A549 (cell line): Measurements from ENCODE around the gene XDH. TPM values are rescaled to one million over a fixed set of nuclear protein-coding genes. Genes with fewer than 3 reads are reported as not detected.

Experiments
- ATAC-seq, 2 experiments: fragments of 200-7000 bp in 1 of 2; fragments of >200 bp in 1 of 2; cut with Nextera tagmentation in 1 of 2; cut with Tn5 transposase in 1 of 2; 3 replicates each; pipeline versions ENCODE4 v1.8.0 to v1.9.1; 2018 to 2020; ENCODE audit warnings: mild to moderate bottlenecking in 1 of 2, moderate library complexity in 1 of 2
- CTCF ChIA-PET: fragments of 300-600 bp; sonication (Branson Sonifier 250); formaldehyde crosslinking; extraction: SDS; loops from one replicate; lab custom pipeline; 2021; ENCODE audit warnings: antibody characterized with exemption, inconsistent platforms; lab: Yijun Ruan, JAX
- POLR2A ChIA-PET: fragments of 350-600 bp; formaldehyde crosslinking; extraction: SDS; loops from one replicate; lab custom pipeline; 2021; ENCODE audit warnings: antibody characterized with exemption, inconsistent platforms; lab: Yijun Ruan, JAX
- DNase-seq, 2 experiments: peaks; one replicate each; pipeline versions ENCODE4 v3.0.0 to v3.0.0-alpha.2; 2011 to 2016; ENCODE audit warnings: low read depth in 1 of 2, low spot score in 1 of 2
- FAIRE-seq: peaks from 2 replicates; lab custom pipeline; 2011; peaks lifted over from hg19 to GRCh38; lab: Jason Lieb, UNC
- H3K27ac ChIP-seq, 2 experiments: fragments of >200 bp; sonication (Bioruptor Twin); formaldehyde crosslinking; 3 replicates each; pipeline ENCODE4 v1.5.1; 2016 to 2017
- H3K4me1 ChIP-seq: fragments of >200 bp; sonication (Bioruptor Twin); formaldehyde crosslinking; 3 replicates; pipeline ENCODE4 v1.6.1; 2016
- H3K4me2 ChIP-seq: fragments of >200 bp; sonication (Bioruptor Twin); formaldehyde crosslinking; 3 replicates; pipeline ENCODE4 v1.6.1; 2016
- H3K4me3 ChIP-seq: fragments of >200 bp; sonication (Bioruptor Twin); formaldehyde crosslinking; 3 replicates; pipeline ENCODE4 v1.5.1; 2016
- H3K9me3 ChIP-seq: fragments of >200 bp; sonication (Bioruptor Twin); formaldehyde crosslinking; 3 replicates; pipeline ENCODE4 v1.6.1; 2016
- ATOH8 ChIP-seq: fragments of 250-450 bp; sonication (Bioruptor Pico); IDR thresholded peaks from 2 replicates; pipeline ENCODE4 v1.5.0; 2020; ENCODE audit warnings: low read depth, mild to moderate bottlenecking, moderate library complexity
- BHLHE40 ChIP-seq: IDR thresholded peaks from 2 replicates; pipeline ENCODE4 v1.6.1; 2012; ENCODE audit warnings: low read depth, low read length, inconsistent platforms
- CEBPB ChIP-seq, 2 experiments: fragments of >200 bp in 1 of 2; sonication (Bioruptor Twin) in 1 of 2; formaldehyde crosslinking in 1 of 2; IDR thresholded peaks; 2 replicates each; pipeline ENCODE4 v1.6.1; 2012 to 2016
- FOSB ChIP-seq: fragments of 250-450 bp; sonication (Bioruptor Pico); IDR thresholded peaks from 2 replicates; pipeline ENCODE4 v1.5.0; 2020; ENCODE audit warnings: mild to moderate bottlenecking, moderate library complexity
- FOSL2 ChIP-seq, 2 experiments: fragments of 450-650 bp in 1 of 2; fragments of >200 bp in 1 of 2; sonication (Bioruptor Twin) in 1 of 2; formaldehyde crosslinking; IDR thresholded peaks; 2 replicates each; pipeline versions ENCODE4 v1.5.0 to v1.6.1; 2016 to 2020; ENCODE audit warnings: mild to moderate bottlenecking in 1 of 2, moderate library complexity in 1 of 2
- GATA3 ChIP-seq: IDR thresholded peaks from 2 replicates; pipeline ENCODE4 v1.6.1; 2012; ENCODE audit warnings: borderline replicate concordance
- HES2 ChIP-seq: fragments of >200 bp; sonication (Bioruptor Twin); formaldehyde crosslinking; IDR thresholded peaks from 2 replicates; pipeline ENCODE4 v1.6.1; 2016
- HEYL ChIP-seq: fragments of 250-450 bp; sonication (Bioruptor Pico); IDR thresholded peaks from 2 replicates; pipeline ENCODE4 v1.8.0; 2021; ENCODE audit warnings: mild to moderate bottlenecking, moderate library complexity
- HOXA7 ChIP-seq: fragments of 250-450 bp; sonication (Bioruptor Pico); IDR thresholded peaks from 2 replicates; pipeline ENCODE4 v1.5.0; 2020; ENCODE audit warnings: mild to moderate bottlenecking, moderate library complexity
- JUN ChIP-seq, 2 experiments: fragments of >200 bp; sonication (Bioruptor Twin); formaldehyde crosslinking; IDR thresholded peaks; 2 replicates in 1 of 2; 3 replicates in 1 of 2; pipeline ENCODE4 v1.6.1; 2016 to 2017
- KDM1A ChIP-seq: fragments of 200-600 bp; sonication (generic); IDR thresholded peaks from 2 replicates; pipeline ENCODE4 v1.6.1; 2016; ENCODE audit warnings: low read depth, mild to moderate bottlenecking
- MYC ChIP-seq: IDR thresholded peaks from 2 replicates; pipeline ENCODE4 v1.6.1; 2012; ENCODE audit warnings: mild to moderate bottlenecking, inconsistent platforms, low read length, improper control_type of control experiment, borderline replicate concordance
- NPAS2 ChIP-seq: fragments of 250-450 bp; sonication (Bioruptor Pico); IDR thresholded peaks from 2 replicates; pipeline ENCODE4 v1.8.0; 2022; ENCODE audit warnings: mild to moderate bottlenecking, moderate library complexity, borderline replicate concordance
- POLR2AphosphoS2 ChIP-seq: conservative IDR thresholded peaks from 2 replicates; pipeline ENCODE4 v1.6.1; 2012; ENCODE audit warnings: low read length, improper control_type of control experiment, inconsistent platforms
- RAD21 ChIP-seq, 2 experiments: fragments of >200 bp in 1 of 2; sonication (Bioruptor Twin) in 1 of 2; formaldehyde crosslinking in 1 of 2; IDR thresholded peaks in 1 of 2; conservative IDR thresholded peaks in 1 of 2; 2 replicates in 1 of 2; 3 replicates in 1 of 2; pipeline ENCODE4 v1.6.1; 2012 to 2018; ENCODE audit warnings: inconsistent platforms in 1 of 2
- RARB ChIP-seq: fragments of 250-450 bp; sonication (Bioruptor Pico); IDR thresholded peaks from 2 replicates; pipeline ENCODE4 v1.8.0; 2021; ENCODE audit warnings: mild to moderate bottlenecking, moderate library complexity
- REST ChIP-seq: fragments of 200-600 bp; sonication (generic); IDR thresholded peaks from 2 replicates; pipeline ENCODE4 v1.6.1; 2016; ENCODE audit warnings: antibody characterized with exemption, mild to moderate bottlenecking, moderate library complexity
- RFX5 ChIP-seq: fragments of 450-650 bp; IDR thresholded peaks from 2 replicates; pipeline ENCODE4 v1.7.1; 2014; ENCODE audit warnings: antibody characterized with exemption, mild to moderate bottlenecking, moderate library complexity
- TP53 ChIP-seq: fragments of 250-450 bp; sonication (Bioruptor Pico); IDR thresholded peaks from 2 replicates; pipeline ENCODE4 v1.5.0; 2021; ENCODE audit warnings: mild to moderate bottlenecking, moderate library complexity
- ZC3H11A ChIP-seq: fragments of 450-650 bp; IDR thresholded peaks from 2 replicates; pipeline ENCODE4 v1.6.1; 2014; ENCODE audit warnings: antibody characterized with exemption, mild to moderate bottlenecking
- ZFP36 ChIP-seq: fragments of 450-650 bp; IDR thresholded peaks from 2 replicates; pipeline ENCODE4 v1.6.1; 2014; ENCODE audit warnings: borderline replicate concordance; ENCODE audit not compliant: partially characterized antibody
- ZNF302 ChIP-seq: fragments of 250-450 bp; sonication (Bioruptor Pico); IDR thresholded peaks from 2 replicates; pipeline ENCODE4 v1.9.0; 2021; ENCODE audit warnings: inconsistent platforms, mild to moderate bottlenecking, moderate library complexity
- ZSCAN20 ChIP-seq: fragments of 250-450 bp; sonication (Bioruptor Pico); IDR thresholded peaks from 2 replicates; pipeline ENCODE4 v1.8.0; 2022; ENCODE audit warnings: mild to moderate bottlenecking, moderate library complexity
- WGBS: methylation state at CpG from one replicate; pipeline ENCODE4 v1.1.6; 2017; ENCODE audit errors: missing lambda C conversion rate; 5-methylcytosine and 5-hydroxymethylcytosine counted together
- polyA plus RNA-seq, 4 experiments: library from polyadenylated mRNA; depleted of rRNA in 3 of 4; stranded (reverse); fragments of >200 nt; fragmentation: RNase III in 1 of 4; extraction: RNeasy Plus Mini Kit Qiagen cat#74134 plus additional on column Dnase treatment in 1 of 4; gene quantifications; 2 replicates in 3 of 4; 3 replicates in 1 of 4; pipeline ENCODE4 v1.2.3, GENCODE V29; 2011 to 2017
- TF ChIP-seq, protein P1 (sequence below): IDR thresholded peaks from 2 replicates; pipeline ENCODE4 v1.6.1; 2012
- TF ChIP-seq, protein P2 (sequence below): fragments of 450-650 bp; IDR thresholded peaks from 2 replicates; pipeline ENCODE4 v1.6.1; 2014; ENCODE audit warnings: antibody characterized with exemption

Gene XDH
- polyA plus RNA-seq, 2 of the 4 experiments (the other 2 are of a cell fraction) = 0.71 to 1.1 TPM

DNA sequence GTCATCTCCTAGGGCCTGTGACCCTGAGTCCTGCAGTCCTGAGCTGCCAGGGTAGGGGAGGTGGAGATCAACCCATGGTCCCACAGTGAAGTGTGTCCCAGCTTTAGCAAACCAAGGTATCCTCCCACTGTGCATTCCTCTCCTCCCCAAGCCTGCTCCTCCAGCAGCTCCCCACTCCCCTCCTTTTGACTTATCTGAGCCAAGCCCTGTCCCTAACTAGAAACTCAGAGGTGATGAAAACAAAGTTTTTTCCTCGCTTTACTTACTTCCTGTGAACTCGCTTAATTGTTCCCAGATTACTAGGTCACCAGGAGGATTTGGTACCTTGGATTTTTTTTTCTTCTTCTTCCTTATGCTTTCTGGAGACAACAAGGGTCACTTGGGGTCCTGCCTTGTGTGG lies 99.8 kb downstream of the XDH start (continued):
- no peak for TF ChIP-seq CEBPB (IDR thresholded peaks at IDR 0.05)

GRCh38 chr2:31312898-31313297 lies 101.6 kb downstream of the XDH start:
- Histone ChIP-seq H3K4me3 (no peak overlapping the region), H3K4me2 (no peak overlapping the region), H3K27ac (no peak overlapping the region), H3K4me1 (no peaks in the 10 kb centered on the region), H3K9me3 (no peaks in the 10 kb centered on the region)
- ATAC-seq (no peak), DNase-seq (no peak), FAIRE-seq (no peak)
- ChIA-PET POLR2A (no interaction called here), CTCF (interaction anchor here (0.7 to 5.2 kb wide), 4 partner anchors 12 to 79 kb away, joined by 3 to 24 read pairs (median 6); partner anchors contain the start of gene EHD3)
- 68% methylated on average over 3 of the region's 3 CpGs for WGBS
- no peak for TF ChIP-seq RFX5
- TF ChIP-seq ZSCAN20 = no peak
- TF ChIP-seq MYC = no peak
- TF ChIP-seq, protein P1, sequence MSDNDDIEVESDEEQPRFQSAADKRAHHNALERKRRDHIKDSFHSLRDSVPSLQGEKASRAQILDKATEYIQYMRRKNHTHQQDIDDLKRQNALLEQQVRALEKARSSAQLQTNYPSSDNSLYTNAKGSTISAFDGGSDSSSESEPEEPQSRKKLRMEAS = no peak

GRCh38 chr2:31304816-31305215 lies 109.7 kb downstream of the XDH start:
- Histone ChIP-seq H3K4me1 (no peaks in the 10 kb centered on the region), H3K9me3 (0 out of 3 replicates have a peak, but pooled peaks cover 2% of the 10 kb centered on the region), H3K27ac (no peak overlapping the region), H3K4me2 (no peak overlapping the region), H3K4me3 (no peak overlapping the region)
- 55% methylated on average over 2 of the region's 2 CpGs for WGBS
- no peak for FAIRE-seq
- no peak for DNase-seq
- TF ChIP-seq HEYL (CRISPR knock-in tag) = no peak
- no peak for TF ChIP-seq BHLHE40
- no peak for TF ChIP-seq ATOH8 (CRISPR knock-in tag)
- TF ChIP-seq JUN (IDR thresholded peaks at IDR 0.05) = no peak
- TF ChIP-seq KDM1A = no peak
- TF ChIP-seq CEBPB (IDR thresholded peaks at IDR 0.05) = no peak
- no peak for TF ChIP-seq TP53 (CRISPR knock-in tag)
- TF ChIP-seq, protein P1 = no peak
- TF ChIP-seq RARB (CRISPR knock-in tag) = no peak
- TF ChIP-seq FOSB (CRISPR knock-in tag) = no peak
- TF ChIP-seq ZC3H11A = no peak
- no peak for TF ChIP-seq NPAS2
- no peak for TF ChIP-seq POLR2AphosphoS2
- TF ChIP-seq ZFP36 = no peak
- TF ChIP-seq HES2 = no peak
- no peak for TF ChIP-seq MYC
- ChIA-PET CTCF (interaction anchor here (1.0 to 1.2 kb wide), 2 partner anchors 26 to 29 kb away, joined by 3 to 6 read pairs; no protein-coding TSS in a partner anchor), POLR2A (no interaction called here)
- no peak for ATAC-seq

DNA sequence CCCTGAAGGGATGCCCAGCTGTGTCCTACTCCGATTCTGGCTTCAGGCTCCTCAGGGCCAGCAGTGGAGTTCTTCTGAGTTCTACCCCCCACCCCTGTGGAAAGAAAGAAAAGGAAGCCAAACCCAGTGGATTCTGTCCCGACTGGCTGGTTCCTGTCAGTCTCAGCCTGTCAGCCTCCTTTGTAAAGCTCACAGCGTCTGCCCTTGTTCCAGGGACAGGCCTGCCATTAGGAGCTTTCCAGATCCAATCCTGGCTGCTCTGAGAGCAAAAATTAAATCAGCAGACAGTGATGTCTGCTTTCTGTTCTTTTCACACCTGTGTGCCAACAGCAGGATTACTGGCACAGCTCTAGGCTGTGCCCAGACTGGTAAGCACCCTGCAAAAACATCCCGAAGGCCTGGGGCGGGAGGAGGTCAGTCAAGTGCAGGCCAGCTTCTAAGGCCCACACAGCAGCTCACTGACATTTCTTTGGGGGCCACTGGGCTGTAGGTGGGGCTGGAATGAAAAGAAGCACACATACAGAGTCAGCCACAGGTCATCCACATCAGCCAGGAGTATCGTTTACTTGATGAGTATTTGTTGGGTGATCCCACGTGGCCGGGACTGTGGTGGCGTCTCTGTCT lies 111.5 kb downstream of the XDH start:
- Histone ChIP-seq H3K27ac (no peak overlapping the region), H3K4me1 (no peaks in the 10 kb centered on the region), H3K9me3 (0 out of 3 replicates have a peak, but pooled peaks cover 2% of the 10 kb centered on the region), H3K4me2 (no peak overlapping the region), H3K4me3 (no peak overlapping the region)
- FAIRE-seq (no peak), ATAC-seq (no peak), DNase-seq (no peak)
- 70% methylated on average over 9 of the region's 9 CpGs for WGBS
- POLR2A ChIA-PET = no interaction called here
- CTCF ChIA-PET = interaction anchor here (0.7 to 1.6 kb wide), 4 partner anchors 10 to 69 kb away, joined by 3 read pairs; partner anchors contain the start of gene EHD3
- TF ChIP-seq CEBPB (IDR thresholded peaks at IDR 0.05) (no peak), FOSL2 (IDR thresholded peaks at IDR 0.05) (no peak), FOSL2 (CRISPR knock-in tag; IDR thresholded peaks at IDR 0.05) (no peak), RAD21 (conservative IDR thresholded peaks at IDR 0.05 in 1 of 2, IDR thresholded peaks at IDR 0.05 in 1 of 2) (no peak), GATA3 (no peak), KDM1A (no peak), HOXA7 (CRISPR knock-in tag) (no peak), MYC (no peak), ZFP36 (no peak), REST (no peak), ZNF302 (CRISPR knock-in tag) (no peak)
- TF ChIP-seq, protein P2, sequence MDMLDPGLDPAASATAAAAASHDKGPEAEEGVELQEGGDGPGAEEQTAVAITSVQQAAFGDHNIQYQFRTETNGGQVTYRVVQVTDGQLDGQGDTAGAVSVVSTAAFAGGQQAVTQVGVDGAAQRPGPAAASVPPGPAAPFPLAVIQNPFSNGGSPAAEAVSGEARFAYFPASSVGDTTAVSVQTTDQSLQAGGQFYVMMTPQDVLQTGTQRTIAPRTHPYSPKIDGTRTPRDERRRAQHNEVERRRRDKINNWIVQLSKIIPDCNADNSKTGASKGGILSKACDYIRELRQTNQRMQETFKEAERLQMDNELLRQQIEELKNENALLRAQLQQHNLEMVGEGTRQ = no peak
